NCI-H1105 (cell line): ENCODE data around the gene OR2T3.
"Not testable (repeated sequence)": the region's sequence is repeated elsewhere in the genome, so short reads cannot be mapped to it uniquely, and the experiment has no call there.

Experiments used
- DNase-seq: peaks from one replicate; lab custom pipeline; 2025; lab: John Stamatoyannopoulos, UW

OR2T3 gene, protein sequence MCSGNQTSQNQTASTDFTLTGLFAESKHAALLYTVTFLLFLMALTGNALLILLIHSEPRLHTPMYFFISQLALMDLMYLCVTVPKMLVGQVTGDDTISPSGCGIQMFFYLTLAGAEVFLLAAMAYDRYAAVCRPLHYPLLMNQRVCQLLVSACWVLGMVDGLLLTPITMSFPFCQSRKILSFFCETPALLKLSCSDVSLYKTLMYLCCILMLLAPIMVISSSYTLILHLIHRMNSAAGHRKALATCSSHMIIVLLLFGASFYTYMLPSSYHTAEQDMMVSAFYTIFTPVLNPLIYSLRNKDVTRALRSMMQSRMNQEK

GRCh38 chr1:248473051-248473450, at the start of gene OR2T3:
Gene OR2T3, plus strand, starts transcription at chr1:248473351. Its CDS starts 0 bp downstream, at chr1:248473351.
- DNase-seq: not testable (repeated sequence)

GRCh38 chr1:248427526-248428191, 45.5 kb upstream of the OR2T3 start:
- DNase-seq: not testable (repeated sequence)

DNA sequence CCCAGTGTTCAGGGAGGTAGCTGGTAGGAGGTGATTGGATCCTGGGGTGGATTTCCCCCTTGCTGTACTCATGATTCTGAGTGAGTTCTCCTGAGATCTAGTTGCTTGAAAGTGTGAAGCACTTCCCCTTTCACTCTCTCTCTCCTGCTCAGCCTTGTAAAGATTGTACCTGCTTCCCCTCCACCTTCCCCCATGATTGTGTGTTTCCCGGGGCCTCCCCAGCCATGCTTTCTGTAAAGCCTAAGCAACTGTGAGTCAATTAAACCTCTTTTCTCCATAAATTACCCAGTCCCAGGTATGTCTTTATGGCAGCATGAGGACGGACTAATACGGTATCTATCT, 45.0 kb upstream of the OR2T3 start:
- not testable (repeated sequence) for DNase-seq

GRCh38 chr1:248431683-248432082, 41.5 kb upstream of the OR2T3 start:
- not testable (repeated sequence) for DNase-seq

DNA sequence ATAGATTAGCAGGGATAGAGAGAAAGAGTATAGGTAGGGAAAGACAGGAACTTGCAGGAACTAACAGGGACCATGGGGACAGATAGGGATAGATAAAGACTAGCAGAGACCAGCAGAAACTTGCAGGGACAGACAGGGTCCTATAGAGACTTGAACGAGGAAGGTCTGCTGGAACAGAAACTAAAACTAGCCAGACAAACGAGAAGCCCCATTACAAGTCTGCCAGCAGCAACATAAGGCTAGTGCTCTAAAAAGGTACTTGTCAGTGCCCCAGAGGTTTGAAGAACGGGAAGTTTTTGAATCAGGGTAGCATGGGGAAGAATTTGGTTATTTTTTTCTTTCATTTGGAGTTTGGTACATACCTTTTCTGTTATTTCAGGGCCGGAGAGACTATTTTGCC, 41.0 kb upstream of the OR2T3 start:
- DNase-seq: not testable (repeated sequence)

DNA sequence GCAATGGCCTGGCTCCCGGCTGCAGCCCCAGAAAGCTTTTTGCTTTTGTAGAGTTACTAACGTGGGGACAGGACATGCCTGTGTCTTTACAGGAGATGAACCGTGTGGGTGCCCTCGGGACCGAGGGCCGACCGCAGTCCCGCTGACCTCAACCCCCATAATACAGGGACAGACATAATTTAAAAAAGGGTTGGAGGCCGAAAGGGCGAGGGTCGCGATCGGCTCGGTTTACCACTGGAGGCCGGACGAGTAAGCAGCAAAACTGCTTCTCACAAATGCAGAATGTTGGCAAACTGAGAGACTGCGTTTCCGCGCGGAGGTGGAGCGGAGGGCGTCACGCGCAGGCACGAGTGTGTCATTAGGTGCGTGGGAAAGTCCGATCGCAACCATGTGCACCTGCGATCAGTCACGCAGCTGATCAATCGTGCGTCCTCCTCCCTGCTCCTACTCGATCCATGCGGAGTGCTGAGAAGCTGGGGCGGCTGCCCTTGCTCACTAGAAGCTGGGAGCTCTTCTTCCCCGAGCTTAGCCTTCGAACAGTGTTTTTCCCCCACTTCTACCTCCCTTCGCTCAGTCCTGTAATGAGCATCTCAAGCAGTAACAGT, 39.2 kb upstream of the OR2T3 start:
- DNase-seq: not testable (repeated sequence)

GRCh38 chr1:248434913-248435312, 38.2 kb upstream of the OR2T3 start:
- DNase-seq: not testable (repeated sequence)

GRCh38 chr1:248436303-248436702, 36.8 kb upstream of the OR2T3 start:
- not testable (repeated sequence) for DNase-seq

GRCh38 chr1:248438668-248439067, 34.5 kb upstream of the OR2T3 start:
- not testable (repeated sequence) for DNase-seq

DNA sequence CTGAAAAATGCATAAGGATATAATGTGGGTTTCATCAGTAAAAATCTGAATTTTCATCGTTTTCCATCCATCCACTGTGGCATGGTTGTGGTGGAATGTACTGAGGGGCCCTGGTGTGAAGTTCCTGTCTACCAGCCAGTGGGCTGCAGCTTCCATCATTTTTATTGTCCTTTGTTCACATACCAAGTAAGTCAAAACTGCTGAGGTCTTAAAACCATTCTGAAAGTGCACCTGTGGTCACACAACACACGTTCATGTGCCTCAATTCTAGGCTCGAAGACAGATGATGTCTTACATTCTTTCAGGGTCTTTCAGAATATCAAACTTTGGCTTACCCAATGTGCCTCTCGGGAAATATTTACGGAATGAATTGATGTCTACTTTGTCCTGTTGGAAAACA, 33.9 kb upstream of the OR2T3 start:
- not testable (repeated sequence) for DNase-seq

DNA sequence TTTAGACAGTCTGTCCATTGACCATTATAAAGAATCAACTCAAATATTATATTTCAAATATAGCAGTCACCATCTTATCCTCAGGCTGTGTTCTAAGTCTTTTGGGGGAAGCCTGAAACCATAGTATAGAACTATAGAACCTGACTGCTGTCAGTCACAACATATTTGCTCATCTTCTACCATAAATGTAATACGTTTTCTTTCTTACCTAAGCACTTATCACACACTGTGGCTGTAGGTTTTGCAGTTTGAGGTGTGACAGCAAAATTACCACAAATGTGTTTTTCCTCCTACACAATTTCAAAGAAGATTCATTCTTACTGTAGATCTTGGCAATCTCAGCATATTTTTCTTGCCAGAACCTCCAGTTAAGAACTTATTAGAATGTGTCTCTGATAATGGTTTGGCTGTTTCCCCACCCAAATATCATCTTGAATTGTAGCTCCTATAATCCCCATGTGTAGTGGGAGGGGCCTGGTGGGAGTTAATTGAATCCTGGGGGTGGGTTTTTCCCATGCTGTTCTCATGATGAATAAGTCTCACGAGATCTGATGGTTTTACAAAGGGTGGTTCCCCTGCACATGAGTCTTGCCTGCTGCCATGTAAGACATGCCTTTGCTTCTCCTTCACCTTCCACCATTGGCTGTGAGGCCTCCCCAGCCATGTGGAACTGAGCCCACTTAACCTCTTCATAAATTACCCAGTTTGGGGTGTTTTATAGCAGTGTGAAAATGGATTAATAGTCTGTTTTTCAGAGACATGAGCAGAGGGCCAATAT, 30.5 kb upstream of the OR2T3 start:
- not testable (repeated sequence) for DNase-seq

GRCh38 chr1:248444603-248445002, 28.5 kb upstream of the OR2T3 start:
- DNase-seq: not testable (repeated sequence)

GRCh38 chr1:248445399-248445798, 27.8 kb upstream of the OR2T3 start, which contains the start of gene OR2T2:
Gene OR2T2, plus strand, starts transcription at chr1:248445637. Its CDS starts 7,161 bp downstream, at chr1:248452798.
- not testable (repeated sequence) for DNase-seq

DNA sequence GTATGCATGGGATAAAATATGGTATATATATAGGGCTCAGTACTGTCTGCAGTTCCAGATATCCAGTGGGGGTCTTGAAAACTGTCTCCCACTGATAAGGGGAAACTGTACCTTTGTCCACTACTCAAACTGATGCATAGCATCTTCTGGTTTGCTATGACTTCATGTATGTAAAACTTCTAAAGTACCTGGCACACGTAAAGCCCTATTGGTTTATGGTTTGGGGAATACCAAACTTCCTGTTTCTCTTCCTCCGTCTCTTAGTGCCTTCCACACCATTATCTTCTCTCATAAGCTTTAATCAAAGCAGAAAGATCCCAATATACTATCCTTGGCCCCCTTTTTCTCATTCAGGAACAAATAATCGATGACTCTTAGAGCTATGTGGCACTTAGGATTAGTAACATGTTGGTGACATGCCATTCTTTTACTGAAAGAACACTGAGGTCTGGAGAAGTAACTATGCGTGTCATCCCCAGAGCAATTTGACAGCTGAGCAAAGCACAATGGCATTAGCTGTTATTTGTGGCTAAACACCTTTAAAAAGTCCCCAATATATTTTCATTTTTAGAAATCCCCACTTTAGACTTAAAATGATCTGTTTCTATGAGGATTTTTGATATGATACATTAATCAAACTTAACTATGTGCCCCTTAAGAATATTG, 24.6 kb upstream of the OR2T3 start:
- not testable (repeated sequence) for DNase-seq

- DNase-seq: not testable (repeated sequence)
Measured at GRCh38 chr1:248449821-248450465, 23.2 kb upstream of the OR2T3 start.

DNA sequence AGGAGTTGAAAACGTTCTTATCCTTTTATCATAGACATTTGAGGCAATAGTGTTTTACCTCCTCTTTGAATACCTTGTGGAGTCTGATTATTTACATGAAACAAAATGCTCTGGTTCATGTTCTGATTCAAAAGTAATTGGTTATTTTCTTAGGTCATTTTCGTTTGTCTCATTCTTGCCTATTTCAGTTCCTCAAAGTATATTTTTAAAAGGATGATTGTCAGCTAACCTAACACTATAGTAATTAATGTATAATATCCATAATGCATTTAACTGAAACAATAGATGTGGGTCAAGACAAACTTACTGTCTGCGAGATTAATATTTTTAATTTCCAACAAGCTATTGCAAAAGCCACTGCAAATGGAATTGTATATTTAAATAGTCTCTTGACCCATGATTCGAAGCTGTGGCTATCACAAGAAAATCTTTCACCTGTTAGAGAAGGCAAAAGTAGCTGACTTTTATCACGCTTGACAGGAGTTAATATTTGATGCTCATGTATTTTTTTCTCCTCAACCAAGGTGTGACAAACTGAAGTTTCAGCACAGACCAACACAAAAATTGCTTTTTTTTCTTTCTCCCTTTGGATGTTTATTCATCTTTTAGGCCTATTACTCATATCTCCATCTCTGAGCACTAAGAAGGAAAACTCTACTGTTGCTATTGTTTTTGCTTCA, 22.5 kb upstream of the OR2T3 start:
- not testable (repeated sequence) for DNase-seq

- not testable (repeated sequence) for DNase-seq
Measured at GRCh38 chr1:248453619-248454018, 19.5 kb upstream of the OR2T3 start.

DNA sequence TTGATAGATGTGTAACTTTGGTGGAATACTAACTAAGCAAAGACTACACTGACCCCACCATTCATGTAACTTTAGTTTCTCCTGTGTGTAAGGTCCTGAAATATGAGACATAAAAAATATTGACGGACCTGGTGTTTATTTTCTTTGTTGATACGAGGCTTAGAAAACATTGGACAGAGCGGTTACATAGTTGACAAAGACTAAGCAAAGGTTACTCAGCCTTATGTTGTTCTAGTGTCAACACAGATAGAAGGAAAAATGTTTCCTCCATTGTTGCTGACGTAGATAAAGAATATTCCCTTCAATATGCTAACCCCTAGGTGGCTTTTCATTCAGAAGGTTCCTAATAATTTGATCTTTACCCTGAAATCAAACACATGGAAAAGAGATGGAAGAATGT, 18.1 kb upstream of the OR2T3 start:
- not testable (repeated sequence) for DNase-seq

DNA sequence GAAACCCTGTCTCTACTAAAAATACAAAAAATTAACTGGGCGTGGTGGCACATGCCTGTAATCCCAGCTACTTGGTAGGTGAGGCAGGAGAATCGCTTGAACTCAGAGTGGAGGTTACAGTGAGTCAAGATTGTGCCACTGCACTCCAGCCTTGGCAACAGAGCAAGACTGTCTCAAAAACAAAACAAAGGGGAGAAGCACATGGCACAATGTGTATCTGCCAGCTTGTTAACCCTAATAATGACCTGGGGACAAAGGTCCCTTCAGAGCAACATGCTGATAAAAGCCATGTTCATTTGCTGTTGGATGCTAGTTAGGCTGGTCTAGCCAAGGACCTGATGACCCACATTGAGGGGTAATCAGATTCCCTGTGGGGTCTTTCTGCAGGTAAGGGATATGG, 16.5 kb upstream of the OR2T3 start:
- not testable (repeated sequence) for DNase-seq

GRCh38 chr1:248459117-248459516, 14.0 kb upstream of the OR2T3 start:
- not testable (repeated sequence) for DNase-seq
